HEK293T (cell line): ENCODE data around the gene SPATA6L.

Experiments used
- CTCF ChIA-PET: fragments of 350-600 bp; formaldehyde crosslinking; extraction: SDS; loops from one replicate; lab custom pipeline; 2021; ENCODE audit warnings: antibody characterized with exemption, inconsistent platforms; lab: Yijun Ruan, JAX
- POLR2A ChIA-PET: fragments of 350-600 bp; formaldehyde crosslinking; extraction: SDS; loops from one replicate; lab custom pipeline; 2020; ENCODE audit warnings: antibody characterized with exemption, inconsistent platforms; lab: Yijun Ruan, JAX
- DNase-seq: peaks from one replicate; pipeline ENCODE4 v3.0.0; 2012; ENCODE audit warnings: mixed read lengths; ENCODE audit errors: extremely low spot score
- ARNT ChIP-seq: fragments of 450-650 bp; IDR thresholded peaks from 2 replicates; pipeline ENCODE4 v1.6.1; 2017; ENCODE audit warnings: mild to moderate bottlenecking
- BHLHE40 ChIP-seq: fragments of 450-650 bp; IDR thresholded peaks from 2 replicates; pipeline ENCODE4 v1.6.1; 2016; ENCODE audit warnings: mild to moderate bottlenecking, moderate library complexity, borderline replicate concordance
- CTBP1 ChIP-seq: fragments of 450-650 bp; IDR thresholded peaks from 2 replicates; pipeline ENCODE4 v1.6.1; 2016; ENCODE audit warnings: borderline replicate concordance
- ELF4 ChIP-seq: fragments of 450-650 bp; IDR thresholded peaks from 2 replicates; pipeline ENCODE4 v1.6.1; 2017; ENCODE audit warnings: antibody characterized with exemption
- FOXA1 ChIP-seq: fragments of 450-650 bp; IDR thresholded peaks from 2 replicates; pipeline ENCODE4 v1.6.1; 2016; ENCODE audit warnings: mild to moderate bottlenecking
- FOXK2 ChIP-seq: fragments of 450-650 bp; IDR thresholded peaks from 2 replicates; pipeline ENCODE4 v1.6.1; 2016; ENCODE audit warnings: mild to moderate bottlenecking
- FOXM1 ChIP-seq: fragments of 450-650 bp; IDR thresholded peaks from 2 replicates; pipeline ENCODE4 v1.6.1; 2017; ENCODE audit warnings: mild to moderate bottlenecking, borderline replicate concordance
- HDGF ChIP-seq: fragments of 450-650 bp; IDR thresholded peaks from 2 replicates; pipeline ENCODE4 v1.6.1; 2017; ENCODE audit warnings: antibody characterized with exemption, borderline replicate concordance
- L3MBTL2 ChIP-seq: fragments of 450-650 bp; conservative IDR thresholded peaks from 2 replicates; pipeline ENCODE4 v1.6.1; 2016; ENCODE audit warnings: mild to moderate bottlenecking
- LEF1 ChIP-seq: fragments of 450-650 bp; IDR thresholded peaks from 2 replicates; pipeline ENCODE4 v1.6.1; 2017; ENCODE audit warnings: mild to moderate bottlenecking, borderline replicate concordance
- NFRKB ChIP-seq: fragments of 450-650 bp; IDR thresholded peaks from 2 replicates; pipeline ENCODE4 v1.6.1; 2016; ENCODE audit warnings: mild to moderate bottlenecking, moderate library complexity
- PKNOX1 ChIP-seq: fragments of 450-650 bp; IDR thresholded peaks from 2 replicates; pipeline ENCODE4 v1.6.1; 2016
- SP1 ChIP-seq: fragments of 450-650 bp; IDR thresholded peaks from 2 replicates; pipeline ENCODE4 v1.6.1; 2017
- SUZ12 ChIP-seq: fragments of 450-650 bp; IDR thresholded peaks from 2 replicates; pipeline ENCODE4 v1.6.1; 2016; ENCODE audit warnings: mild to moderate bottlenecking
- TARDBP ChIP-seq: fragments of 450-650 bp; IDR thresholded peaks from 2 replicates; pipeline ENCODE4 v1.6.1; 2016
- ZNF384 ChIP-seq: fragments of 450-650 bp; IDR thresholded peaks from 2 replicates; pipeline ENCODE4 v1.6.1; 2016

Gene SPATA6L

DNA sequence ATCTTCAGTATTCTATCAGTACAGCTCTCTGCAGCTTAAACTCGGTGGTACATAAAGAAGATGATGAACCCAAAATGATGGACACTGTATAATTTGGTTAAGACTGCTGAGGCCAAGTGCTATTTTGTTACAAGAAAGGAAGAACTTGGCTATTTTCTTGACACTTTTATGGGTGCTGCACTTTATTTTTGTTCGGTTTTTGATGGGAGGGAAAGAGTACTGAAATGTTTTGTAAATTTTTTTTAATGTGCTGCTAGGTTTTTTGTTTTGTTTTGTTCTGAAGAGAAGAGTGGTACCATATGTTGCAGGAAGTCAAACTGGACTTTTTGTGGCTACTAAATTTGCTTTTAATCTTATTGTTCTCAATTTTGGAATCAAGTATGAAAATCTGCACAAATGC lies 39.7 kb upstream of the SPATA6L start:
- ChIA-PET POLR2A (no interaction called here), CTCF (no interaction called here)
- TF ChIP-seq NFRKB: no peak
- TF ChIP-seq CTBP1: no peak
- TF ChIP-seq L3MBTL2: no peak
- no peak for TF ChIP-seq PKNOX1
- TF ChIP-seq ARNT: no peak
- no peak for TF ChIP-seq SUZ12
- no peak for TF ChIP-seq FOXM1
- TF ChIP-seq TARDBP: no peak
- TF ChIP-seq ELF4: no peak
- TF ChIP-seq BHLHE40: no peak
- no peak for TF ChIP-seq FOXK2
- no peak for DNase-seq

GRCh38 chr9:4704129-4704528 lies 37.8 kb upstream of the SPATA6L start:
- TF ChIP-seq ELF4 (no peak), FOXK2 (no peak), PKNOX1 (no peak), TARDBP (no peak), L3MBTL2 (no peak), SP1 (no peak), FOXA1 (no peak), HDGF (no peak), BHLHE40 (no peak), FOXM1 (no peak), SUZ12 (no peak), ARNT (no peak), CTBP1 (no peak), NFRKB (no peak), ZNF384 (no peak), LEF1 (no peak)
- POLR2A ChIA-PET: no interaction called here
- DNase-seq: no peak
- CTCF ChIA-PET: no interaction called here

- POLR2A ChIA-PET: interaction anchor here (1.4 kb wide), 1 partner anchor 22 kb away, joined by 4 read pairs; the partner anchor contains the start of gene CDC37L1
- no peak for TF ChIP-seq PKNOX1
- DNase-seq: no peak
- CTCF ChIA-PET: interaction anchor here (1.1 kb wide), 1 partner anchor 53 kb away, joined by 3 read pairs; no protein-coding TSS in a partner anchor
Observed at GRCh38 chr9:4701526-4701925, 35.2 kb upstream of the SPATA6L start.

GRCh38 chr9:4700932-4701331 lies 34.7 kb upstream of the SPATA6L start:
- TF ChIP-seq SUZ12 (no peak), ARNT (no peak), NFRKB (no peak), ELF4 (no peak), FOXM1 (no peak), HDGF (no peak), TARDBP (no peak), FOXK2 (no peak), CTBP1 (no peak), BHLHE40 (no peak), LEF1 (no peak), PKNOX1 (no peak)
- CTCF ChIA-PET: no interaction called here
- POLR2A ChIA-PET: interaction anchor here (1.4 kb wide), 1 partner anchor 22 kb away, joined by 4 read pairs; the partner anchor contains the start of gene CDC37L1
- DNase-seq: no peak

DNA sequence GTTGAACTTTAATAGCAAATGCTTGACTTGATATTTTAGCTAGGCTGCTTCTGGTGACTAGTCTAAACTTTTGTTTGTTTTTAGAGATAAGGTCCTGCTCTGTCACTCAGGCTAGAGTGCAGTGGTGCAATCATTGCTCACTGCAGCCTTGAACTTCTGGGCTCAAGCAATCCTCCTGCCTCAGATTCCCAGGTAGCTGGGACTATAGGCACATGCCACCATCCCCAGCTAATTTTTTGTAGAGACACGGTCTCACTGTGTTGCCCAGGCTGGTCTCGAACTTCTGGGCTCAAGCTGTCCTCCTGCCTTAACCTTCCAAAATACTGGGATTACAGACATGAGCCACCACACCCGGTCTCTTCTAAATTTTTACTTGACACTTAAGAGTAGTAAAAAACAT lies 33.8 kb upstream of the SPATA6L start:
- CTCF ChIA-PET: no interaction called here
- DNase-seq: no peak
- POLR2A ChIA-PET: interaction anchor here (1.4 kb wide), 1 partner anchor 21 kb away, joined by 4 read pairs; the partner anchor contains the start of gene CDC37L1
- TF ChIP-seq PKNOX1 (peak; percentile 37; the same call in 1 of the 2 replicates), BHLHE40 (no peak), L3MBTL2 (no peak), FOXM1 (no peak)

DNA sequence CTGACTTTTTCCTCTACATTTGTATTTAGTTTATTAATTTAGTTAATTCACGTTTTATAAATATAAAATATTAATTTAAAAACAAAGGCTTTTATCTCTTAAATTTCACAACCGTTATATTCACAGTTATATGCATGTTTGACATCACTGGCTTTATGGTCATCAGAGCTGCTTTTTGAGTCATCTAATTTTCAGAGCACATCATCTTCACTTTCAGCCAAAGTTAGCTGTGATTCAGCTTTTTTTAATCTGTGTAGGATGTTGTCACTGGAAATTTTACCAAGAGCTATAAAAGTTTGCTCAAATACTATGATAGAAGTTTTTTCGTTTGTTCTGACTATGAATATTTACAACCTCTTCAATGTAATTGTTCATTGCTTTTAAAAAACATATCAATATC lies 25.5 kb upstream of the SPATA6L start:
- CTCF ChIA-PET: no interaction called here
- POLR2A ChIA-PET: interaction anchor here (0.7 kb wide), 1 partner anchor 170 kb away, joined by 3 read pairs; no protein-coding TSS in a partner anchor
- no peak for DNase-seq
- no peak for TF ChIP-seq PKNOX1
- no peak for TF ChIP-seq FOXA1
- no peak for TF ChIP-seq NFRKB
- TF ChIP-seq ELF4: no peak
- no peak for TF ChIP-seq ZNF384
- no peak for TF ChIP-seq FOXM1
